HG02970 (cell line): Measurements from ENCODE around the gene CCDC110.
"Not testable (repeated sequence)": the region's sequence is repeated elsewhere in the genome, so short reads cannot be mapped to it uniquely, and the experiment has no call there.

Experiments
- ATAC-seq: cut with Tn5 transposase; IDR thresholded peaks from one replicate; pipeline ENCODE4 v1.9.1; 2021; ENCODE audit warnings: mild to moderate bottlenecking, moderate library complexity, moderate number of reproducible peaks; ENCODE audit not compliant: unreplicated experiment, low FRiP score

Gene CCDC110

GRCh38 chr4:185471235-185472102 is at the start of gene CCDC110:
TSS of gene CCDC110 (minus strand) at chr4:185471733. CDS start at chr4:185471683, 50 bp downstream.
- ATAC-seq: peak; percentile 83

DNA sequence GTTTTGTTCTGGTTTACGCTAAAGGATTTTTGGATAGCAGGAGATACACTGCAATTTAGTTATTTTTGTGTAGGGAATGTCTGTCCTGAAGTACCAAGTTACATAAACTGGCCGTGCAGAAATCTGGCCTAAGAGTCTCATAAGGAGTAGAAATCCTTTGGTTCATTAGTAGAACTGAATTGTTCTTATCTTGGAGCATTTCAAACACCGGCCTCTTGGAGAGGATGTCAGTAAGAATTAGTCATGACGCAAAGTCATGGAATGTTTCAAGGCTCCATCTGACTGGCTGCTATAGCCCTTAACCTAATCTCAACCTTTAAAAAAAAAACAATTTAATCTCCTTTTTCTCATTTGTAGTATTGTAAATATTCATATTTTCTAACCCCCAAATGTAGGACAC is 48.6 kb upstream of the CCDC110 start:
- no peak for ATAC-seq

DNA sequence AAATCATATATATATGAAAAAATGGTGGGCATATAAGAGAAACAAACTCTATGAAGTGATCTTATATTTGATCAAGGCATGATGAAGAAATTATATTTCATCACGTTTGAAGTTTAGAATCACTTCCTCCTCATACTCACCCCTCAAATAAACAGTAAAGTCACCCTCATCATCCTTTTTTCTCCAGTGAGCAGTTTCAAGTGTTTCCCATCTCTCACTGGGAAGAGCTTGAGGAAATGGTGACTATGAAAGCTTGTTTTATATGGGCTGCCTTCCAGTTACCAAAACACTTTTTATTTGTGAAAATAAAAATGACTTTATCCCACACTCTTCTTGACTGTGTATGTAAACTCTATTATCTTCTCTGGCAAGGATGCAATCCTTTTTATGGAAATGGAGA is 47.0 kb upstream of the CCDC110 start:
- ATAC-seq: no peak

- no peak for ATAC-seq
Observed at GRCh38 chr4:185518069-185518468, 46.5 kb upstream of the CCDC110 start.

DNA sequence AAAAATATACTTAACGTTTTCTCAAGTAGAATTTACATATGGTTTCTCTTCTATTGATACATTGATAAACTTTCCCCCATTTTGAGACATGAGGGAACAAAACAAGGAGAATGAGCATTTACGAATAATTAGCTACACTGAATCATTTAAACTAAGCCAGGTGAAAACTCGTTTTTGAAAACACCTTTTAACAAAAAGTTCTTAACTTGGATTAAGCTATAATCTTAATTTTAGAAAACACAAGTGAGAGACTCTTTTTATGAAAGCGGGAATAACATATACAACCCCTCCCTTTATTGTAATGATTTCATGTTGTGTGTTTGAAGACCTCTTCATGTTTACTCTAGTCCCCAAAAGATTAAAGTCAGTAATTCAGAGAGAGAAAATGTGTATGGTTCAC is 43.7 kb upstream of the CCDC110 start:
- ATAC-seq: no peak

GRCh38 chr4:185514182-185514697 is 42.7 kb upstream of the CCDC110 start:
- no peak for ATAC-seq

GRCh38 chr4:185513489-185514181 is 42.1 kb upstream of the CCDC110 start:
- ATAC-seq: no peak

GRCh38 chr4:185512516-185512915 is 41.0 kb upstream of the CCDC110 start:
- no peak for ATAC-seq

DNA sequence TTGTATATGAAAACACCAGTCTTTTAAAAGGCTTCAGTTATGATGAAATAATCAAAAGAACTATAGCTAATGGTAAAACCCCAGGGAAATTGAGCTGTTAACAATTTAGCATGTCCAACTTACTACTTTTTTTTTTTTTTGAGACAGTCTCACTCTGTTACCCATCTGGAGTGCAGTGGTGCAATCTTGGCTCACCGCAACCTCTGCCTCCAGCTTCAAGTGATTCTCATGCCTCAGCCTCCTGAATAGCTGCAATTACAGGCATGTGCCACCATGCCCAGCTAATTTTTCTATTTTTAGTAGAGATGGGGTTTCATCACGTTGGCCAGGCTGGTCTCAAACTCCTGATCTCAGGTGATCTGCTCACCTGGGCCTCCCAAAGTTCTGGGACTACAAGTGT is 39.7 kb upstream of the CCDC110 start:
- ATAC-seq: not testable (repeated sequence)

DNA sequence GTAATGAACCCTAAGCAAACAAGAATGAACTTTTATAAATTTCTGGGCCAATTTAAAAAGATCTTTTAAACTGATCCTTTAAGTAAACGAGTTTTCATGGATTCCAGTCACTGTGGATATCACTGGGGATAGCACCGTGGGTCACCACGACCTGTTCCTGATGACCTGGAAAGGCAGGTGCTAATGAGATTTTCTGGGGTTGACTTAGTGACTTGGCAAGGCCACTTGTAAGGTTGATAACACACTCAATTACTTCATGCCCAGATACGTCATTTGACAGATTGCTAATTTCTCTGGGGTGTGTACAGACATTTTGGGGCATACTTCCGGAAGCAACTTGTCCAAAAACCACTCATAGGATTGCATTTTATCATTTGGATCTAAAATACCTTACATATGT is 39.3 kb upstream of the CCDC110 start:
- no peak for ATAC-seq

GRCh38 chr4:185508181-185508580 is 36.6 kb upstream of the CCDC110 start:
- ATAC-seq: no peak

DNA sequence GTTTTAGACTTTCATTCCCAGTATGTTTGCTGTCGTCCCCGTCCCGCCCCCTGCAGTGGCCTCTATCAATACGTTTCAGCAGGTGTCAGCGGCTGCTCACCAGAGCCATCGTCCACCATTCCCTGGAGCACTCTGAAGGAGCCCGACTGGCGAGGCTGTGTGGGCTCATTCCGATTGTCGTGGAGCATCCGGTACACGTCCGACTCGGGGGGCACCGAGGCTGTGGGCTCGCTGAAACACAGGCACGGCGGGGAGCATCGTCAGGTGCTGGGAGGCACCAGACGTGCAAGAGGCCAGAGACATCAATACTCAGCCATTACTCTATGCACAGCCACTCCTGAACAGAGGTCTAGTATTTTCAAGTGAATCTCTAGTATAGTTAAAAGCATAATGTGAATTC is 34.9 kb upstream of the CCDC110 start:
- ATAC-seq: no peak

DNA sequence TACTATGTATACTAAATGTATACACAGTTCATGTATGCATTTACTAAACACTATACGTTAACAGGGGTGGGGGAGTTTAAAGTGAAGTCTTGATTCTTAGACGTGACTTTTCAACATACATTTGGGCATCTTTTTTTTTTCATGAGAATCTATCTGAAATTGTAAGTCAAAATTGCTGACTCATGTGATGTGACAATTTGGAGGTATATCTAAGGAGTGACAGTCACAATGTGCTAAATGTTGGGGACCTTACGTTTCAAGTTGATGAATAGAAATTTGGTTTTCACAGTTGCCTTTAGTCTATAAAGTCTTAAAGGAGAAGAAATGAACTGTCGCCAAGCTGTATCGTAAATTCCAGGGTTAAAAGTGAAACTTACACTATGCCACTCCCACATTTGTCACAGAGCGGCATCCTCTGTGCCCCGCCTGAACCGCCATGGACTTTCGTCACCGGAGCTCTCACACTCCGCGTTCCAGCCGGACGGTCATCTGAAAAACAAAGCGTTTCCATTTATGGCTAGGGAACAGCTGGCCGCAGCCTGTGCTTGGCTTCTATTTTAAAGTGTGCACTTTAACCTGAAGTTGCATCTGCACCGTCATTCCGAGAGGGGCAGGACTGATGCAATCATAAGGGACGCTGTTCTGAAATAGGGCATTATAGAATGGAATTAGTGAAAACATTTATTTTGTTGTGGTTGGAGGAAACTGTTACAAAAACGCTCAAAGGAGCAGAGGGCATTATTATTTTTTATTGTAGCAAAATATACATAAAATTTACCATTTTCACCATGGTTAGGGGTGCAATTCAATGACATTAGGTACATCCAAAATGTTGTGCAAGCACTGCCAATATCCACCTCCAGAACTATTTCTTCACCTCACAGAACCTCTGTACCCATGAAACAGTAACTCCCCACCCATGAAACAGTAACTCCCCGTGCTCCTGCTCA is 32.8 kb upstream of the CCDC110 start:
- no peak for ATAC-seq

- ATAC-seq: no peak
Observed at GRCh38 chr4:185502386-185502785, 30.9 kb upstream of the CCDC110 start.

DNA sequence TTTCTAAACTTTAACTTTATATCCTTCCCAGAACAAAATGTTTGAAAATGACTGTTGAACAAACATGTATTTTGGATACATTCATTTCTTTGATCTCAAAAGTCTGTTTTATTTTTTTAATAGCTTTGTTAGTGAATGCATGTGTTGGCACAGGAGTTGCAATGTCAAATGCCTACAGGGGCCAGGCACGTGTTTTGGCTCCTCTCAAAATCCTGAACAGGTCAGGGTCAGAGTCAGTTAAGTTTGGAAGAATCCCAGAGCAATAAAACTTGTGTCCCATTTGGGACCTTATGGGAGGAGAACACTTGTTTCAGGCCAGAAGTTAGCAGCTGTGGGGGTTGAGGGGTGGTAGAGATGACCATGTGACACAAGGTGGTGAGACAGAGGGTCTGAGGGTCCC is 29.0 kb upstream of the CCDC110 start:
- ATAC-seq: no peak

DNA sequence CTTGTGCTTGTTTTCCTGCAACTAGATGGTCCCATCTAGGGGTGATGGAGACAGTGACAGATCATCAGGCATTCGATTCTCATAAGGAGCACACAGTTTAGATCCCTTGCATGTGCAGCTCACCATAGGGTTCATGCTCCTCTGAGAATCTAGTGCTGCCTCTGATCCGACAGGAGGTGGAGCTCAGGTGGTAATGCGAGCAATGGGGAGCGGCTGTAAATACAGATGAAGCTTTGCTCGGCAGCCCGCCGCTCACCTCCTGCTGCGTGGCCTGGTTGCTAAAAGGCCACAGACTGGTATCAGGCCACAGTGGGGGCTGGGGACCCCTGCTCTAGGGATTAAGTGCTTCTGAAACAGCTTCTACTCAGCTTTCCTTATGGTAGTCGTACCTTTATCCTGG is 28.5 kb upstream of the CCDC110 start:
- ATAC-seq: no peak

DNA sequence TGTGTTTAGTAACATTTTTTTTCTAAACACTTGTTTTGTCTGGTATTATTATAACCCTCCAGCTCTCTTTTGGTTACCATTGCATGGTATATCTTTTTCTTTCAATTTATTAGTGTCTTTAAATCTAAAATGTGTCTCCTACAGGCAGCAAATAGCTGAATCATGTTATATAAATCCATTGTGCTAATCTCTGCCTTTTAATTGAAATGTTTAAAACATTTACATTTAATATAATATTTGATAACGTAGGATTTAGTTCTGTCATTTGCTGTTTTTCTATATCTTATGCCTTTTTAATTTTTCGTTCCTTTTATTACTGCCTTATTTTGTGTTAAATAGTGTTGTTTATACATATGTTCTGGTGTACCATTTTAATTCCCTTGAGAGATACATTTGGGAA is 17.1 kb upstream of the CCDC110 start:
- no peak for ATAC-seq

GRCh38 chr4:185481401-185481800 is 9.9 kb upstream of the CCDC110 start:
- no peak for ATAC-seq

GRCh38 chr4:185480016-185480732 is 8.6 kb upstream of the CCDC110 start:
- no peak for ATAC-seq

DNA sequence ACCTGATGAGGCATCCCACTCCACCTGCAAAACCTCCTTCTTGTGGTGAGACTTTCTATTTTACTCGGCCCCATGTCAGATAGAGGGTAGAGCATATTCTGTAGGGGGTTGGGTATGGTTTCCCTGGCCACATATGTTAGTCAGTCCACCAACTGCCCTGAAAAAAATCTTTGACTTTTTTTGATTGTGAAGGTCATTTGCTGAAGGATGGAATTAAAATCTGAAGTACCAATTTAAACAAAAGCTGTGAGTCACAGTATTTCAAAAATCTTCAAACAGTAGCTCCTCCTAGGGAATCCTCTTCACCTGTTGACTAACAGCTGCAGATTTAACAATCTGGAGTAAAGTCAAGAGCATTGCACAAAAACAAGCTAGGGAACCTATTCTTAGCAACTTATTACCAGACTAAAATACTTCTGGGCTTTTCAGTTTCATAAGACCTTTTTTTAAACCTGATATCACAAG is 8.0 kb upstream of the CCDC110 start:
- peak; percentile 67 for ATAC-seq
